HG03439 (cell line): Measurements from ENCODE around the gene FOXR1.

Source experiments
- ATAC-seq: cut with Tn5 transposase; IDR thresholded peaks from one replicate; pipeline ENCODE4 v1.9.1; 2021; ENCODE audit warnings: mild to moderate bottlenecking, moderate library complexity; ENCODE audit not compliant: unreplicated experiment

FOXR1 gene

DNA sequence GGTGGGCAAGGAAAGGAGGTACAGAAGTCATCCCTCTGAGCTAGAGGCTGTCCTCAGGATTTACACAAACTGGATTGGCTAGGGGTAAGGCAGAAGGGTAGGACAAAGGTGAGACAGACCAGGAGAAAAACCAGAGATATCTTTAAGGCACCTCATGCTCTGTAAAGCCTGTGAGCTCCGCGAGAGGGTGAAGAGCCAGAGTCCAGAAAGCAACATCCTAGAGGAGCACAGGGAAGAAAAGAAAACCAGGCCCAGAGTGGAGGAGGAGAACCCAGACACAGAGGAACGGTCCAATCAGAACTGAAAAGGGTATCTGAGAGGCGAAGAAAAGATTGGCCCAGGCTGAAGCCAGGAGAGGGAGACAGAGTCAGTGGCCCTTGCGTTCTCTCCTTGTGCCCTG, 54.0 kb downstream of the FOXR1 start:
- no peak for ATAC-seq

DNA sequence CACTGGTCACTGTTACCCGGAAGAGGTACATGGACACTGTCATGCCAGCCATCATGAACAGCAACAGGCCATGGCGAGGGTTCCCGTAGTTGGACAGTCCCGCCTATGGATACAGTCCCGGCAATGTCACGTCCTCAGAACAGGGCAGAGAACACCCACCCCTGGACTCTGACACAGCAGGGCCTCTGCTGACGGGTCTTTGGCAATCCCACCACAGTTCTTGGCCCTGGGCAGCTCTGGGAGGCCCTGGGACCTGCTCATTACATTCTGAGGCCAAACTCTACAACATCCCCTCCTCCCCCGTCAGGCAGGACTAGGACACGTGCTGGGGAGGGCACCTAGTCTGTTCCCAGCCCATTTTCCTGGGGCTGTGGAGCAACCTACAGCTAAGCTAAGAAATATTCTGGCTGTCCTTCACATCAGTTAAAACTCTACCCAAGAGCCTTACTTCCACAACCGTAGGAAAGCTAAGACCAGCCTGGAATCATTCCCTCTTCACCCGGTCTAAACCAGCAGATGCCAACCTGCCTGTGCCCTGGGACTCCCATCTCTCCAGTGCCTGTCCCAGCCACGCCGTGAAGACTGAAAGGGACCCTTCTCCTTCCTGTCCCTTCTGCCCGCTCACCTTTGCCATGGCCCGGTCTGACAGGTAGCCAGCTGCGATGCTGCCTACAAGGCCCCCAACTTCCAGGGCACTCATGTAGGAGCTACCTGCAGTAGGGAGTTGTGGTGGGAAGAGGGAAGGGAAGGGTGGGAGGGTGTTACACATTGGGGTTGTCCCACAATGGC, 54.6 kb downstream of the FOXR1 start:
- ATAC-seq: no peak

DNA sequence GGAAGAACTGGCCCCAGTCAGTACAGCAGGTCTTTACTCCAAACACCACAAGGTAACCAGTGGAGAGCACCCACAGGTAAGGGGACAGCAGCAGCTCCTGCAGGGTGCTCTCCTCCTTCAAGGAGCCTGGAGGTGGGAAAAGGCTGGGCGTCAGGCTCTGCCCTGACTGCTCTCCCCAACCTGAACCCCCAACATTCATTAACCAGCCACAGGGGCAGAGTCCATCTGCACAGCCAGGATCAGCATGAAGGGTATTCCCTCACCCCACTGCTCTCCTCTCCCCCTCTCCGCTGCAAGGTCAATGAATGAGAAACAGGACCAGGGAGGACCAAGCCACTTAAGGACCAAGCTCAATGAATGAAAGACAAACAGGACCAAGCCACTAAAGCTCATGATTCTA, 55.4 kb downstream of the FOXR1 start:
- no peak for ATAC-seq

DNA sequence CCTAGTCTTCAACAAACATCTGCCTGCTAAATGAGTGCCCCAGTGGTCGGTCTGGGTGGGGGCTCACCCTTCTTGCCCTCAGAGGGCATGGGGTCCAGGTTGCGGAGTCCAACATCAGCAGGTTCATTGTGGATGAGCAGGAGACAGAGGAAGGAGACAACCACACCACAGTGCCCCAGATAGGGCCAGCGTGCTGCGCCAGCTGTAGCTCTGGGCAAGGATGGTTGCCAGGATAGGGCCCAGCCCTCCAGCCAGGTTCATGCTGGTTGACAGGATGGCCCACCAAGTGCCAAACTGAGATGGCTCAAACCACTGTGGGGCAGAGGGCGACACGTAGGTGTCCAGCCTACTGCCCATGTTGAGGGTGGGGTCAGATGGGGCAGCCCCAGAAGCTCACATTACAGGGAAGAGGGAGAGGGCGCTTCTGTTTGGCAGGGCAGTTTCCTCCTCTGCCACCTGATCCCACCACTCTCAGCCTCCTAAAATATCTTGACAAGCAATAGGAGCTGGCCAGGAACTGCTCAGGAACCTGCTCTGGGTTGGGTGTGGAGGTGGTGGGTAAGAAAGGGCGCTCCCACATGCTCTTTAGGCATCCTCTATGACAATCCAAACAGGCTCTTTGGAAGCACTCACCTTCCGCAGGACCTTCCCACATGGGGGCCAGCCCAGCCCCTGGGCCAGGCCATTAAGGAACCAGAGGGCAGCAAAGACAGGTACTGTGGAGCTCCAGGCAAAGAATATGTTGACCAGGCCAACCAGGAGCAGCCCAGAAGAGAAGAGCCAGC, 56.2 kb downstream of the FOXR1 start:
- ATAC-seq: no peak

DNA sequence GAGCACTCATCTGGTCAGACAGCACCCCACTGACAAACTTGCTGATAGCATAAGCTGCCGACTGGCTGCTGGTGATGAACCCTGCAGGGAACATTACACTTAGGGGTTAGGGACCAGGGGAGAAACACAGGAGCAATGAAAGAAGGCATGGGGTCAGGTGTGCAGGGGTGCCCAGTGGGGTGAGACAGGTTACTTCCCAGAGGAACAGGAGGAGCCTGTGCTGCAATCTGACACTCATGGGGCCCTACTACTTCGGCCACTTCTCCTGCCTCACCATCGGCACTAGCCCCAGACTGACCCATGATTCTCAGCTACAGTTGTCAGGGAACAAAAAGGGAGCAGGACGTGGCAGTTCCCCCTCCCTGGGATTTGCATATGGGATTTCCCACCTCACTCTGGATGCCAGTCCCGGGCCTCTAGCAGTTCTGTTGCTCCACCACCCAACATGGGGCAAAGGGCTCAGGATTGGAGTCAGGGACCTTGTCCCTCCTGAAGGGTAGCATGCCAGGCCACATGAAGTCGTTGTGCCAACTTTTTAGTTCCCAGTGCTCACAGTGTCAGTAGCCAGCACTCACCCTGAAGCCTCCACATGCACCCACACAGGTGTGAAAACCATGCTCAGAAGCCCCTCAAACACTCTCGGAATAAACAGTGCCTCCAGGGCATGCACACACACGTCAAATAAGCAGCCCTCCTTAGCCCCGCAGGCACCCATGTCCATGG, 56.9 kb downstream of the FOXR1 start:
- ATAC-seq: no peak

DNA sequence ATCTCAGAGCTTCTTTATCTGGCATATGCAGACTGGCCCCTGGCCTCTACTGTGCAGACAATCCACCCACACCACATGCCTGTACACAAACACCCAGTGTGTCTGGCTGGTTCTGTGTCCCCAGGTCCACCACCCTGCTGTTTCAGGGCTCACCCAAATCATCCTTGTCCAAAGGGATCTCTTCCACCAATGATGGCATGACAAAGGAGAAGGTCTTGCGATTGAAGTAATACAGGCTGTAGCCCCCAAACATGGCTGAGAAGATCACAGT, 57.4 kb downstream of the FOXR1 start:
- ATAC-seq: no peak

DNA sequence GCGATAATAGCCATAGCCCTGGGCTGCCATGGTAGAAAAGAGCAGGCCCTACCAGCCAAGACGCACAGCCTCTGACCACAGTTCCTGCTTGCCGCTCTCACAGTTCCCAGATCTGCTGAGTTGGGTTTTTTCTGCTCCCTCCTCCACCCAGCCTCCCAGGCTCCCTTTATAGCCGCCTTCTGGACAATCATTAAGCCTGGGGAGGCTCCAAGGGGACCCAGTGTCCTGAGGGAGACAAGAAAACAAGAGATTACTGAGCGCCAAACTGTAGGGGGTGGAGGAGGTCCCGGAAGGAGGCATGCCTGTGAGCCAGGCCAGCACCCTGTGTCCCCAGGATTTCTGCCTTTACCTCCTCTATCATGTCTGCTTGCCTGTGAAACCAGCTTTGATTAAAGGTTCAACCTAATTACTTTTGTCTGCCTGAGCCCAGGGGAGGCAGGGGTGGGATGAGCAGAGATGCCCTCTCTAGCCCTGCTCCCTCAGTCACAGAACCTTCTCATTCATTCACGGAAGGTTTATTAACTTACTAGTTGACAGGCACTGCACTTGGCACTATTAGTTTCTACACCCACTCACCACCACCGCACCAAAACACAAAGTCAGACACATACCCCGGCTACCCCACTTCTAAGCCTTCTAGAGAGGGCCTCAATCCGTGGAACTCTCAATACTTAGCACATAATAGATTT, 57.9 kb downstream of the FOXR1 start:
- peak; percentile 6 for ATAC-seq

DNA sequence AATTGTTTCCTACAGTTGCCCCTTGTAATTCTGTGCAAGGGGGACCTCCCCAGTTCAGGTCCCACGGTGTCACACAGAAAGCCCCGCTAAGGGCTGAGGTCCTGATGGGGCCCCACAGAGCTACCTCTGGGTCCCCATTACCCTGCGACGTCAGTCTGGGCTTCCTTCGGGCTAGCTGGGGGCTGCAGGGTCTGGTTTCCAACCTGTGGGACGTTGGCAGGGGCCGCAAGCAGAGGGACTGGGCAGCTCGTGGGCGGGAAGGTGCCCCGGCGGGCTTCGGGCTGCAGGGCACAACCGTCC, 58.4 kb downstream of the FOXR1 start:
- ATAC-seq: peak; percentile 18

DNA sequence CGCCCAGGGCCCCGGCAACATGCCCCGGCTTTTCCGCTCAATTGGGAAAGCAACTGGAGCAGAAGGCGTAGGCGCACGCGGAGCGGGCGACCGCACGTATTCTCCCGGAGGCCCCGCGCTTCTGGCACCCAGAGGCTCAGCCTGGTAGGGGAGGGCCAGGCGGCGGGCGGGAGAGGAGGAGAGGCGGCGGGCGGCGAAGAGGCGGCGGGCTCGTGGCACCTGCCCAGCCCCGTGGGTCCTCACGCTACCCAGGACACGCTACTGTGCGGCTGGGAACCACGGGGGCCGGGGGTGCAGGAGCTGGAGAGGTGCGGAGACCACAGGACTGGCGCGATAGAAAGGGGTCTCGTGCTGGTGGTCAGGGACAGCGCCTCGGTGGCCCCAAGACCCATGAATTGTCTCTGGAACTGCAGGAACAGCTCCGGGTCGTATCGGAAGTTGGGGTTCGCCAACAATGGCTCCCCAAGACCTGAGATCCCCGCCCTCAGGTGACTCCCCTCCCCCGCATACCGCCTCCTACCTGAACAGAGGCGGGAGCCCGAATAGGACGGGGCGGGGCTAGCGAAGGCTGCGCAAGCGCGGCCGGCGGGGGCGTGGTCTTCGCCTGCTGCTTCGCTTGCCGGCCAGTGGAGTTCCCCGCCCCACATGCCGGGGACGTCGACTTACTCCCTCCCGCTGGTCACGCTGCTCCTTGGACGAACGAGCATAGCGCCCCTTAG, 58.9 kb downstream of the FOXR1 start, which contains the start of gene SLC37A4:
SLC37A4 (minus strand) TSS at position 549 of the 719 bp plus-strand sequence.
- ATAC-seq: peak; percentile 92
